Vagina (tissue), 2 donors: ENCODE measurements around the gene GSK3A.

ENCODE experiments used
- POLR2A ChIP-seq, 2 donors: fragments of 450-650 bp; IDR thresholded peaks; one replicate each; pipeline ENCODE4 v1.6.1; 2017; ENCODE audit warnings: antibody characterized with exemption in 2 of 2, mild to moderate bottlenecking in 2 of 2, moderate library complexity in 2 of 2
- POLR2AphosphoS5 ChIP-seq, 2 donors: sonication (generic); formaldehyde crosslinking; IDR thresholded peaks; one replicate each; pipeline ENCODE4 v1.9.0; 2017; ENCODE audit warnings: antibody characterized with exemption in 2 of 2, mild to moderate bottlenecking in 2 of 2, low read depth in 1 of 2; ENCODE audit not compliant: insufficient read depth in 1 of 2
- TF ChIP-seq, protein P1 (sequence below), 3 experiments: fragments of 450-650 bp in 2 of 3; fragments of 200-600 bp in 1 of 3; sonication (generic) in 1 of 3; IDR thresholded peaks; one replicate each; pipeline ENCODE4 v1.5.1; 2017 to 2019; ENCODE audit warnings: antibody characterized with exemption in 3 of 3, mild to moderate bottlenecking in 2 of 3, moderate library complexity in 2 of 3

DNA sequence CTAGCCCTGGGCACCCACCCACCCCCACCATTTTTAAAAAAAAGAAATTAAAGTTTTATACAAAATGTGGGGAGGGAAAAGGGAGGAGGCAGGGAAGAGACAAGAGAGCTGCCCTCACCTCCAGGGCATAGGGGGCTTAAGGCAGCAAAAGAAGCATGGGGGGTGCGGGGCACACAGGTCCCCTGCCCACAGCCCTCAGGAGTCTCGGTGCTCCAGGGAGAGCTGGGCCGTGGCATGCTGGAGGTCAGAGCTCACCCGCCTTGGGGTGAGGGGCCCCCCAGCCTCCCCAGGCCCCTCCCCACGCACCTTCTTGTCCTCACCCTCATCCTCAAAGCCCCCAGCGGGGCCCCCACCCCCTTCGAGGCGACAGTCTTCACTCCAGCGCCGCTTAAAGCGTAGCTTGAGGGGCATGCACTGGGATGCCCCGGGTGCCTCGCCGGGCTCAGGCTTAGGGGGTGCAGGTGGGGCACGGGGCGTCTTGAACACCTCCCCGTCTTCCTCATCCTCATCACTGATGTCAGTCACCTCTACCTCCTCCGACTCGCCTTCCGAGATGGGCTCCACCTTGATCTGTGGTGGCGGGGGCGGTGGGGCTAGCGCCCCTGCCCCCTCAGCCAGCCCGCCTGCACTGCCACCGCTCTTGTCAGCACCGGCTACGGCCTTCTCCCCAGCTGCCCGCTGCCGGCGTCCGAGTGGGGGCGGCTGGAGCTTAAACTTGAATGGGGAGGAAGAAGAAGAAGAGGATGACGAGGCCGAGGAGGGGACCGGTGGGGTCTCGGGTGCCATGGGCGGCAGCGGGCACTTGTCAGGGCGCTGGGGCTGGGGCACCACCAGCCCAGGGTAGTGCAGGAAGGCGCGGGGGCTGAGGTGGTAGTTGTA, 6.1 kb upstream of the GSK3A start:
- TF ChIP-seq, protein P1, sequence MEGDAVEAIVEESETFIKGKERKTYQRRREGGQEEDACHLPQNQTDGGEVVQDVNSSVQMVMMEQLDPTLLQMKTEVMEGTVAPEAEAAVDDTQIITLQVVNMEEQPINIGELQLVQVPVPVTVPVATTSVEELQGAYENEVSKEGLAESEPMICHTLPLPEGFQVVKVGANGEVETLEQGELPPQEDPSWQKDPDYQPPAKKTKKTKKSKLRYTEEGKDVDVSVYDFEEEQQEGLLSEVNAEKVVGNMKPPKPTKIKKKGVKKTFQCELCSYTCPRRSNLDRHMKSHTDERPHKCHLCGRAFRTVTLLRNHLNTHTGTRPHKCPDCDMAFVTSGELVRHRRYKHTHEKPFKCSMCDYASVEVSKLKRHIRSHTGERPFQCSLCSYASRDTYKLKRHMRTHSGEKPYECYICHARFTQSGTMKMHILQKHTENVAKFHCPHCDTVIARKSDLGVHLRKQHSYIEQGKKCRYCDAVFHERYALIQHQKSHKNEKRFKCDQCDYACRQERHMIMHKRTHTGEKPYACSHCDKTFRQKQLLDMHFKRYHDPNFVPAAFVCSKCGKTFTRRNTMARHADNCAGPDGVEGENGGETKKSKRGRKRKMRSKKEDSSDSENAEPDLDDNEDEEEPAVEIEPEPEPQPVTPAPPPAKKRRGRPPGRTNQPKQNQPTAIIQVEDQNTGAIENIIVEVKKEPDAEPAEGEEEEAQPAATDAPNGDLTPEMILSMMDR (IDR thresholded peaks at IDR 0.05), result no peak
- TF ChIP-seq POLR2A (IDR thresholded peaks at IDR 0.05), result no peak
- peak in 1 of 2 donors; percentile 20 for TF ChIP-seq POLR2AphosphoS5 (IDR thresholded peaks at IDR 0.05; ENCODE audit: insufficient read depth in 1 of 2, low read depth in 1 of 2)
